Measurements from ENCODE around the gene HNRNPUL1.
"Not testable (repeated sequence)": the region's sequence is repeated elsewhere in the genome, so short reads cannot be mapped to it uniquely, and the experiment has no call there.

Gene HNRNPUL1

GRCh38 chr19:41332468-41332867 is 68.3 kb downstream of the HNRNPUL1 start:
- no peak overlapping the region for H3K4me3 ChIP-seq (ENCODE audit: low read depth, low read length)
- no peak for DNase-seq (ENCODE audit: low read depth)
- no peak for TF ChIP-seq CTCF (IDR thresholded peaks at IDR 0.05; ENCODE audit: low read depth, low read length, missing control alignments)

GRCh38 chr19:41334793-41335192 is 70.6 kb downstream of the HNRNPUL1 start:
- H3K4me3 ChIP-seq (ENCODE audit: low read depth, low read length) = no peak overlapping the region
- DNase-seq (ENCODE audit: low read depth) = no peak
- TF ChIP-seq CTCF (IDR thresholded peaks at IDR 0.05; ENCODE audit: low read depth, low read length, missing control alignments) = no peak

GRCh38 chr19:41335467-41335866 is 71.3 kb downstream of the HNRNPUL1 start:
- no peak overlapping the region for H3K4me3 ChIP-seq (ENCODE audit: low read depth, low read length)
- no peak for DNase-seq (ENCODE audit: low read depth)
- TF ChIP-seq CTCF (IDR thresholded peaks at IDR 0.05; ENCODE audit: low read depth, low read length, missing control alignments) = no peak

- no peak for DNase-seq (ENCODE audit: low read depth)
- no peak for TF ChIP-seq CTCF (IDR thresholded peaks at IDR 0.05; ENCODE audit: low read depth, low read length, missing control alignments)
- no peak overlapping the region for H3K4me3 ChIP-seq (ENCODE audit: low read depth, low read length)
Observed at GRCh38 chr19:41339936-41340335, 75.8 kb downstream of the HNRNPUL1 start.

GRCh38 chr19:41341669-41342490 is 77.7 kb downstream of the HNRNPUL1 start:
- H3K4me3 ChIP-seq (ENCODE audit: low read depth, low read length) = no peak overlapping the region
- DNase-seq (ENCODE audit: low read depth) = no peak
- TF ChIP-seq CTCF (IDR thresholded peaks at IDR 0.05; ENCODE audit: low read depth, low read length, missing control alignments) = peak; percentile 7

- H3K4me3 ChIP-seq (ENCODE audit: low read depth, low read length) = no peak overlapping the region
- TF ChIP-seq CTCF (IDR thresholded peaks at IDR 0.05; ENCODE audit: low read depth, low read length, missing control alignments) = no peak
- DNase-seq (ENCODE audit: low read depth) = no peak
Observed at GRCh38 chr19:41344162-41344561, 80.0 kb downstream of the HNRNPUL1 start.

GRCh38 chr19:41346916-41347315 is 82.7 kb downstream of the HNRNPUL1 start:
- not testable (repeated sequence) for H3K4me3 ChIP-seq (ENCODE audit: low read depth, low read length); DNase-seq (ENCODE audit: low read depth)

Data from GM12864 (cell line).